ENCODE results near the gene LHFPL3.

GRCh38 chr7:104621321-104621720 lies 292.9 kb downstream of the LHFPL3 start:
- TF ChIP-seq, protein P1, sequence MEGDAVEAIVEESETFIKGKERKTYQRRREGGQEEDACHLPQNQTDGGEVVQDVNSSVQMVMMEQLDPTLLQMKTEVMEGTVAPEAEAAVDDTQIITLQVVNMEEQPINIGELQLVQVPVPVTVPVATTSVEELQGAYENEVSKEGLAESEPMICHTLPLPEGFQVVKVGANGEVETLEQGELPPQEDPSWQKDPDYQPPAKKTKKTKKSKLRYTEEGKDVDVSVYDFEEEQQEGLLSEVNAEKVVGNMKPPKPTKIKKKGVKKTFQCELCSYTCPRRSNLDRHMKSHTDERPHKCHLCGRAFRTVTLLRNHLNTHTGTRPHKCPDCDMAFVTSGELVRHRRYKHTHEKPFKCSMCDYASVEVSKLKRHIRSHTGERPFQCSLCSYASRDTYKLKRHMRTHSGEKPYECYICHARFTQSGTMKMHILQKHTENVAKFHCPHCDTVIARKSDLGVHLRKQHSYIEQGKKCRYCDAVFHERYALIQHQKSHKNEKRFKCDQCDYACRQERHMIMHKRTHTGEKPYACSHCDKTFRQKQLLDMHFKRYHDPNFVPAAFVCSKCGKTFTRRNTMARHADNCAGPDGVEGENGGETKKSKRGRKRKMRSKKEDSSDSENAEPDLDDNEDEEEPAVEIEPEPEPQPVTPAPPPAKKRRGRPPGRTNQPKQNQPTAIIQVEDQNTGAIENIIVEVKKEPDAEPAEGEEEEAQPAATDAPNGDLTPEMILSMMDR (conservative IDR thresholded peaks at IDR 0.05), result no peak
- TF ChIP-seq EZH2 (IDR thresholded peaks at IDR 0.05; ENCODE audit: low read depth), result no peak
